ENCODE results near the gene SRGN. TPM values are rescaled to one million over a fixed set of nuclear protein-coding genes. Genes with fewer than 3 reads are reported as not detected.

Gene SRGN
- total and polyA plus RNA-seq, 2 of the 8 experiments (the other 6 are each of a cell fraction or from before 2014, with no cell fraction given) = 0.06 TPM; not detected in 1

- no peak for TF ChIP-seq CTCF (IDR thresholded peaks at IDR 0.05; ENCODE audit: control extremely low read depth in 1 of 3, insufficient read depth in 1 of 3, low read depth in 1 of 3, low read length in 3 of 3)
- TF ChIP-seq CHD1 (IDR thresholded peaks at IDR 0.05; ENCODE audit: low read depth, low read length) = no peak
- TF ChIP-seq SP1 (IDR thresholded peaks at IDR 0.05; ENCODE audit: low read depth, low read length) = no peak
- TF ChIP-seq SIX5 (IDR thresholded peaks at IDR 0.05; ENCODE audit: low read depth, low read length) = no peak
- TF ChIP-seq POU5F1 (IDR thresholded peaks at IDR 0.05; ENCODE audit: low read depth, low read length) = no peak
- TF ChIP-seq SUZ12 (IDR thresholded peaks at IDR 0.05; ENCODE audit: low read length) = no peak
- no peak for TF ChIP-seq ATF2 (IDR thresholded peaks at IDR 0.05; ENCODE audit: low read length)
- TF ChIP-seq YY1 (IDR thresholded peaks at IDR 0.05; ENCODE audit: low read depth, low read length) = no peak
- TF ChIP-seq FOSL1 (IDR thresholded peaks at IDR 0.05; ENCODE audit: insufficient read depth, low read depth, low read length) = no peak
Measured at GRCh38 chr10:69087590-69088470, at the start of gene SRGN (continued).
